Measurements from ENCODE around the gene ZNF138. TPM values are rescaled to one million over a fixed set of nuclear protein-coding genes. Genes with fewer than 3 reads are reported as not detected.
A peak's percentile ranks its signal among the peaks of the same experiment; 100 is the strongest.

Gene ZNF138
- total RNA-seq, 4 donors from 2014 or later, result 24.3 to 61.3 (median 29.7) TPM

DNA sequence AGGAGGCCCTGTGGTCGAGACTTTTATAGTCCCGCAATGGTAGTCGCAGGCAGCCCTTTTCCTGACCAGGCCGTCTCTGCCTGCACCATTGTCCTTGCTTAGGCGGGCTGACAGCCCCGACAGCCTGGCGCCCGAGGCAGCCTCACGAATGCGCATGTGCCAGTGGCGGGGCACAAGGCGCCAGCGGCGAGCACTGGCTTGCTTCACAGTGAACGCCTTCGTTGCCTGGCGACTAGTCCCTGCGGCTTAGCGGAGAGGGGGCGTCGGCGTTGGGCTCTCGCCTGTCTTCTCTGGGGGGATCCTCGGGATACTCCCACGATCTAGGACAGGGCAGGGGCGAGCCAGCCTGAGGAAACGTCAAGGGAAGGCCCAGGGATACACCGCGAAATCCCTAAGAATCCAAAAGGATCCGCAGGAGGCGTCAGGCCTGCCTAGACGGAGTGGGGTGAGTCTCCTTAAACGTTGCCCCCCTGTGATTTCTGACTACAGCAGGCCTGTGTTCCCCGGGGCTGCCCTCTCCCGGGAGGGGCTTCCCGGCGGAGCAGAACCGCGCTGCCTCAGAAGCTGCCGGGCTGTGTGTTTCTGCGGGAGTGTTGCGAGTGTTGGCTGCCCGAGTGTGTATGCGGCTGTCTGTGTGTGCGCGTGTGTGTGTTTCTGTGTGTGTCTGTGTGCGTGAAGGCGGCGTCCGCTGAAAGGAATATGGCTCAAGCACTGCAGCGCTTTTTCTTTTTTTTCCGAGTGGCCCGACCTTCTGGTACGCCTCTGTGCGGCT is 88.3 kb downstream of the ZNF138 start:
- H3K9me3 ChIP-seq, result no peaks in the 10 kb centered on the region
- no peaks in the 10 kb centered on the region for H3K36me3 ChIP-seq
- TF ChIP-seq POLR2AphosphoS5 (IDR thresholded peaks at IDR 0.05), result peak in 1 of 3 donors; percentile 57
- TF ChIP-seq, protein P1, sequence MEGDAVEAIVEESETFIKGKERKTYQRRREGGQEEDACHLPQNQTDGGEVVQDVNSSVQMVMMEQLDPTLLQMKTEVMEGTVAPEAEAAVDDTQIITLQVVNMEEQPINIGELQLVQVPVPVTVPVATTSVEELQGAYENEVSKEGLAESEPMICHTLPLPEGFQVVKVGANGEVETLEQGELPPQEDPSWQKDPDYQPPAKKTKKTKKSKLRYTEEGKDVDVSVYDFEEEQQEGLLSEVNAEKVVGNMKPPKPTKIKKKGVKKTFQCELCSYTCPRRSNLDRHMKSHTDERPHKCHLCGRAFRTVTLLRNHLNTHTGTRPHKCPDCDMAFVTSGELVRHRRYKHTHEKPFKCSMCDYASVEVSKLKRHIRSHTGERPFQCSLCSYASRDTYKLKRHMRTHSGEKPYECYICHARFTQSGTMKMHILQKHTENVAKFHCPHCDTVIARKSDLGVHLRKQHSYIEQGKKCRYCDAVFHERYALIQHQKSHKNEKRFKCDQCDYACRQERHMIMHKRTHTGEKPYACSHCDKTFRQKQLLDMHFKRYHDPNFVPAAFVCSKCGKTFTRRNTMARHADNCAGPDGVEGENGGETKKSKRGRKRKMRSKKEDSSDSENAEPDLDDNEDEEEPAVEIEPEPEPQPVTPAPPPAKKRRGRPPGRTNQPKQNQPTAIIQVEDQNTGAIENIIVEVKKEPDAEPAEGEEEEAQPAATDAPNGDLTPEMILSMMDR (IDR thresholded peaks at IDR 0.05), result no peak
- peak in 1 of 2 donors; percentile 76 for DNase-seq (ENCODE audit: low spot score in 2 of 2)
- peak overlapping the region; percentile 63 for H3K4me3 ChIP-seq
- 9% methylated on average over 27 of the region's 55 CpGs for WGBS
- H3K27me3 ChIP-seq, result no peaks in the 10 kb centered on the region
- peaks cover 24% of the 10 kb centered on the region for H3K4me1 ChIP-seq
- peak overlapping the region; percentile 85 for H3K27ac ChIP-seq

Other genes with a start within 250 kb of the ZNF138 start
- gene ZNF680, start 231.4 kb upstream of the ZNF138 start, total RNA-seq, result 10 to 100 TPM in 2 of 4 donors, 1 to 10 TPM in 2; 9.6 to 19.3 (median 13.1) TPM
- 10 to 100 TPM; 14.4 to 22.8 (median 16.5) TPM for gene ZNF107, start 128.3 kb upstream of the ZNF138 start, total RNA-seq
- gene ZNF273, start 108.8 kb downstream of the ZNF138 start, total RNA-seq, result 100 to 1,000 TPM; 123 to 247 (median 164) TPM
- gene ZNF117, start 196.6 kb downstream of the ZNF138 start, total RNA-seq, result 10 to 100 TPM in 2 of 4 donors, 1 to 10 TPM in 2; 5.3 to 18.2 (median 11.8) TPM
- gene ERV3-1, start 212.3 kb downstream of the ZNF138 start, total RNA-seq, result 10 to 100 TPM; 11.3 to 45.1 (median 33.4) TPM